COLO668 (cell line): ENCODE results near the gene CELF5.

Experiments
- DNase-seq: peaks from one replicate; lab custom pipeline; 2025; ENCODE audit not compliant: unreplicated experiment; lab: John Stamatoyannopoulos, UW

The CELF5 gene

GRCh38 chr19:3270902-3271301, 46.4 kb downstream of the CELF5 start:
- DNase-seq, result peak; percentile 39

- DNase-seq, result no peak
Observed at GRCh38 chr19:3272401-3272931, 48.0 kb downstream of the CELF5 start.

- DNase-seq, result no peak
Observed at GRCh38 chr19:3272952-3273351, 48.5 kb downstream of the CELF5 start.

- no peak for DNase-seq
Observed at GRCh38 chr19:3274245-3274941, 49.9 kb downstream of the CELF5 start.

- DNase-seq, result no peak
Observed at GRCh38 chr19:3274942-3275582, 50.6 kb downstream of the CELF5 start.

GRCh38 chr19:3275583-3276340, 51.3 kb downstream of the CELF5 start:
- peak; percentile 56 for DNase-seq

- peak; percentile 9 for DNase-seq
Observed at GRCh38 chr19:3276341-3276799, 51.9 kb downstream of the CELF5 start.

- DNase-seq, result no peak
Observed at GRCh38 chr19:3277649-3278048, 53.2 kb downstream of the CELF5 start.

GRCh38 chr19:3278294-3278693, 53.8 kb downstream of the CELF5 start:
- DNase-seq, result no peak

GRCh38 chr19:3278749-3279148, 54.3 kb downstream of the CELF5 start:
- no peak for DNase-seq

GRCh38 chr19:3279306-3279705, 54.8 kb downstream of the CELF5 start:
- DNase-seq, result no peak

GRCh38 chr19:3281026-3281425, 56.6 kb downstream of the CELF5 start:
- no peak for DNase-seq

GRCh38 chr19:3282155-3282554, 57.7 kb downstream of the CELF5 start:
- no peak for DNase-seq

GRCh38 chr19:3282564-3282963, 58.1 kb downstream of the CELF5 start:
- DNase-seq, result no peak

GRCh38 chr19:3283246-3283751, 58.8 kb downstream of the CELF5 start:
- DNase-seq, result no peak

- no peak for DNase-seq
Observed at GRCh38 chr19:3283886-3284657, 59.6 kb downstream of the CELF5 start.

GRCh38 chr19:3284759-3285646, 60.5 kb downstream of the CELF5 start:
- peak; percentile 48 for DNase-seq

- no peak for DNase-seq
Observed at GRCh38 chr19:3285647-3286176, 61.3 kb downstream of the CELF5 start.

- DNase-seq, result no peak
Observed at GRCh38 chr19:3287814-3288213, 63.4 kb downstream of the CELF5 start.
